H1 (cell line): Measurements from ENCODE around the gene CAVIN4. TPM values are rescaled to one million over a fixed set of nuclear protein-coding genes. Genes with fewer than 3 reads are reported as not detected.

Experiments used
- CTCF ChIA-PET: fragments of 300-600 bp; sonication (Branson Sonifier 250); formaldehyde crosslinking; loops from one replicate; lab custom pipeline; 2021; ENCODE audit not compliant: partially characterized antibody; lab: Charles Lee
- POLR2A ChIA-PET: fragments of 300-600 bp; sonication (Branson Sonifier 250); formaldehyde crosslinking; loops from one replicate; lab custom pipeline; 2021; ENCODE audit warnings: inconsistent platforms; ENCODE audit not compliant: partially characterized antibody; lab: Charles Lee
- DNase-seq, 2 experiments: peaks; one replicate each; pipeline versions ENCODE4 v3.0.0 to v3.0.0-alpha.2; 2010 to 2022; ENCODE audit warnings: low spot score in 2 of 2, low read depth in 1 of 2, mixed read lengths in 1 of 2
- FAIRE-seq: peaks from 2 replicates; lab custom pipeline; 2011; peaks lifted over from hg19 to GRCh38; lab: Jason Lieb, UNC
- H2AFZ ChIP-seq: 2 replicates; pipeline ENCODE4 v1.8.1; 2012; ENCODE audit warnings: low read length, inconsistent platforms
- H2AK5ac ChIP-seq: 2 replicates; pipeline ENCODE4 v1.6.1; 2013; ENCODE audit warnings: low read depth, low read length
- H2BK120ac ChIP-seq: replicated peaks from 2 replicates; pipeline ENCODE3; 2013; ENCODE audit warnings: low read depth, low read length, inconsistent platforms
- H2BK12ac ChIP-seq: 2 replicates; pipeline ENCODE4 v1.6.1; 2013; ENCODE audit warnings: low read depth, low read length
- H2BK15ac ChIP-seq: 2 replicates; pipeline ENCODE4 v1.6.1; 2013; ENCODE audit warnings: low read length
- H2BK20ac ChIP-seq: 2 replicates; pipeline ENCODE4 v1.6.1; 2013; ENCODE audit warnings: low read length
- H2BK5ac ChIP-seq: 2 replicates; pipeline ENCODE4 v1.6.1; 2013; ENCODE audit warnings: low read depth, low read length
- H3K14ac ChIP-seq: 2 replicates; pipeline ENCODE4 v1.6.1; 2013; ENCODE audit warnings: inconsistent platforms; ENCODE audit not compliant: insufficient read length
- H3K18ac ChIP-seq: 2 replicates; pipeline ENCODE4 v1.6.1; 2013; ENCODE audit warnings: low read length; ENCODE audit errors: extremely low read depth
- H3K23ac ChIP-seq: 2 replicates; pipeline ENCODE4 v1.6.1; 2013; ENCODE audit warnings: inconsistent platforms; ENCODE audit not compliant: insufficient read length
- H3K23me2 ChIP-seq: 2 replicates; pipeline ENCODE4 v1.6.1; 2013; ENCODE audit warnings: low read depth, low read length
- H3K27ac ChIP-seq: 2 replicates; pipeline ENCODE4 v1.6.1; 2011; ENCODE audit warnings: low read depth, low read length, inconsistent platforms
- H3K27me3 ChIP-seq, 4 experiments: replicated peaks in 1 of 4; 1 replicate in 1 of 4; 2 replicates in 3 of 4; pipeline versions ENCODE4 v1.6.1 to v1.8.1; 2011 to 2013; ENCODE audit warnings: low read length in 3 of 4, mild to moderate bottlenecking in 3 of 4, inconsistent platforms in 2 of 4, mixed read lengths in 2 of 4, moderate library complexity in 1 of 4; ENCODE audit not compliant: control insufficient read depth in 3 of 4, insufficient read depth in 3 of 4; ENCODE audit errors: extremely low read depth in 1 of 4
- H3K36me3 ChIP-seq, 4 experiments: 2 replicates each; pipeline versions ENCODE4 v1.6.1 to v1.8.1; 2011 to 2013; ENCODE audit warnings: mild to moderate bottlenecking in 4 of 4, low read length in 3 of 4, moderate library complexity in 2 of 4, control low read depth in 1 of 4, inconsistent platforms in 1 of 4; ENCODE audit not compliant: insufficient read depth in 4 of 4, control insufficient read depth in 2 of 4
- H3K4ac ChIP-seq: replicated peaks from 2 replicates; pipeline ENCODE3; 2013; ENCODE audit warnings: low read length, low read depth, mixed read lengths, inconsistent platforms; ENCODE audit not compliant: insufficient read length
- H3K4me1 ChIP-seq, 4 experiments: replicated peaks in 1 of 4; 1 replicate in 1 of 4; 2 replicates in 3 of 4; pipeline versions ENCODE4 v1.6.1 to v1.8.1; 2011 to 2013; ENCODE audit warnings: low read length in 3 of 4, inconsistent platforms in 2 of 4, mixed read lengths in 1 of 4; ENCODE audit not compliant: insufficient read depth in 4 of 4, control insufficient read depth in 3 of 4
- H3K4me2 ChIP-seq, 2 experiments: 2 replicates each; pipeline versions ENCODE4 v1.6.1 to v1.8.1; 2011 to 2013; ENCODE audit warnings: low read depth in 2 of 2, low read length in 2 of 2, control low read depth in 1 of 2, inconsistent platforms in 1 of 2, mild to moderate bottlenecking in 1 of 2; ENCODE audit not compliant: insufficient read depth in 1 of 2
- H3K4me3 ChIP-seq, 4 experiments: fragments of 200-600, 300-600 bp in 1 of 4; sonication (generic), shearing (Covaris generic), sonication (Bioruptor Twin) in 1 of 4; 2 replicates each; pipeline versions ENCODE4 v1.5.1 to v1.8.1; 2011 to 2016; ENCODE audit warnings: low read length in 4 of 4, low read depth in 3 of 4, control low read depth in 2 of 4, inconsistent platforms in 2 of 4, mild to moderate bottlenecking in 2 of 4, mixed read lengths in 1 of 4, moderate library complexity in 1 of 4; ENCODE audit not compliant: insufficient read depth in 2 of 4; ENCODE audit errors: extremely low read depth in 1 of 4
- H3K56ac ChIP-seq: replicated peaks from 2 replicates; pipeline ENCODE3; 2013; ENCODE audit warnings: low read depth, mild to moderate bottlenecking, mixed read lengths, low read length, inconsistent platforms; ENCODE audit not compliant: insufficient read length
- H3K79me1 ChIP-seq: 2 replicates; pipeline ENCODE4 v1.6.1; 2013; ENCODE audit warnings: low read depth, low read length, control low read depth
- H3K79me2 ChIP-seq, 2 experiments: 2 replicates each; pipeline versions ENCODE4 v1.6.1 to v1.8.1; 2012 to 2013; ENCODE audit warnings: low read length in 2 of 2, mild to moderate bottlenecking in 2 of 2, inconsistent platforms in 1 of 2; ENCODE audit not compliant: insufficient read depth in 2 of 2, control insufficient read depth in 1 of 2
- H3K9ac ChIP-seq, 4 experiments: replicated peaks in 1 of 4; 1 replicate in 1 of 4; 2 replicates in 3 of 4; pipeline versions ENCODE4 v1.6.1 to v1.8.1; 2011 to 2013; ENCODE audit warnings: low read depth in 3 of 4, low read length in 3 of 4, control low read depth in 2 of 4, mild to moderate bottlenecking in 2 of 4, moderate library complexity in 2 of 4, inconsistent platforms in 1 of 4; ENCODE audit errors: extremely low read depth in 1 of 4
- H3K9me3 ChIP-seq, 2 experiments: 2 replicates each; pipeline versions ENCODE4 v1.6.1 to v1.8.1; 2012 to 2013; ENCODE audit warnings: mild to moderate bottlenecking in 2 of 2, moderate library complexity in 2 of 2, control low read depth in 1 of 2, inconsistent platforms in 1 of 2, low read depth in 1 of 2, low read length in 1 of 2, mixed read lengths in 1 of 2; ENCODE audit not compliant: insufficient read depth in 2 of 2
- H4K20me1 ChIP-seq, 2 experiments: replicated peaks in 1 of 2; 2 replicates each; pipeline versions ENCODE3 to v1.8.1; 2011 to 2013; ENCODE audit warnings: inconsistent platforms in 2 of 2, low read length in 2 of 2, mild to moderate bottlenecking in 1 of 2; ENCODE audit not compliant: insufficient read depth in 2 of 2, control insufficient read depth in 1 of 2
- H4K5ac ChIP-seq: 2 replicates; pipeline ENCODE4 v1.6.1; 2013; ENCODE audit warnings: low read length, low read depth, mixed read lengths, inconsistent platforms; ENCODE audit not compliant: insufficient read length
- H4K8ac ChIP-seq: 2 replicates; pipeline ENCODE4 v1.8.0; 2013; ENCODE audit warnings: mild to moderate bottlenecking, moderate library complexity, low read length, inconsistent platforms; ENCODE audit not compliant: insufficient read depth; ENCODE audit errors: extremely low read depth
- H4K91ac ChIP-seq: replicated peaks from 2 replicates; pipeline ENCODE3; 2013; ENCODE audit warnings: low read length, mixed read lengths, inconsistent platforms; ENCODE audit not compliant: insufficient read length
- CBX8 ChIP-seq: fragments of 300-800, 300-1000 bp; sonication (generic); IDR thresholded peaks from 2 replicates; pipeline ENCODE4 v1.7.1; 2016; ENCODE audit warnings: low read depth, low read length, borderline replicate concordance
- CTCF ChIP-seq, 3 experiments: IDR thresholded peaks; 1 replicate in 2 of 3; 2 replicates in 1 of 3; pipeline versions ENCODE4 v1.5.1 to v1.6.1; 2011; ENCODE audit warnings: low read length in 3 of 3, mild to moderate bottlenecking in 3 of 3, inconsistent platforms in 2 of 3, low read depth in 1 of 3, moderate library complexity in 1 of 3; ENCODE audit not compliant: insufficient read depth in 1 of 3; ENCODE audit errors: control extremely low read depth in 1 of 3
- HDAC2 ChIP-seq, 2 experiments: fragments of 300-600 bp in 1 of 2; sonication (generic) in 1 of 2; IDR thresholded peaks; 2 replicates each; pipeline ENCODE4 v1.6.1; 2011 to 2012; ENCODE audit warnings: low read depth in 2 of 2, low read length in 2 of 2, mild to moderate bottlenecking in 2 of 2, moderate library complexity in 2 of 2, borderline replicate concordance in 1 of 2, inconsistent platforms in 1 of 2
- KDM5A ChIP-seq: fragments of 200-600 bp; IDR thresholded peaks from 2 replicates; pipeline ENCODE4 v1.7.1; 2012; ENCODE audit warnings: mild to moderate bottlenecking, low read length, inconsistent platforms, mixed read lengths
- NRF1 ChIP-seq: IDR thresholded peaks from 2 replicates; pipeline ENCODE4 v1.6.1; 2011; ENCODE audit warnings: mild to moderate bottlenecking, low read depth, low read length, improper control_type of control experiment
- POLR2A ChIP-seq, 2 experiments: IDR thresholded peaks; 1 replicate in 1 of 2; 2 replicates in 1 of 2; pipeline ENCODE4 v1.6.1; 2011; ENCODE audit warnings: low read depth in 2 of 2, low read length in 2 of 2, mild to moderate bottlenecking in 2 of 2; ENCODE audit errors: control extremely low read depth in 1 of 2
- POU5F1 ChIP-seq: IDR thresholded peaks from 2 replicates; pipeline ENCODE4 v1.6.1; 2011; ENCODE audit warnings: low read depth, mild to moderate bottlenecking, low read length, moderate library complexity
- RAD21 ChIP-seq, 2 experiments: IDR thresholded peaks in 1 of 2; conservative IDR thresholded peaks in 1 of 2; 2 replicates each; pipeline ENCODE4 v1.6.1; 2011; ENCODE audit warnings: low read depth in 2 of 2, low read length in 2 of 2, improper control_type of control experiment in 1 of 2, inconsistent platforms in 1 of 2, mild to moderate bottlenecking in 1 of 2, moderate library complexity in 1 of 2
- SIX5 ChIP-seq: IDR thresholded peaks from 2 replicates; pipeline ENCODE4 v1.6.1; 2011; ENCODE audit warnings: mild to moderate bottlenecking, low read depth, low read length
- SP1 ChIP-seq: IDR thresholded peaks from 2 replicates; pipeline ENCODE4 v1.6.1; 2011; ENCODE audit warnings: low read depth, low read length
- WGBS, 2 experiments: shearing (Covaris generic) in 1 of 2; methylation state at CpG; one replicate each; pipeline versions ENCODE4 v1.1.6 to v1.1.7; 2013 to 2015; ENCODE audit warnings: low lambda C conversion rate in 2 of 2, mixed read lengths in 2 of 2, inconsistent platforms in 1 of 2, low coverage in 1 of 2, missing lambda C conversion rate in 1 of 2; ENCODE audit not compliant: insufficient replicate concordance in 2 of 2, insufficient coverage in 1 of 2, insufficient read length in 1 of 2; ENCODE audit errors: extremely low coverage in 1 of 2, missing lambda C conversion rate in 1 of 2; 5-methylcytosine and 5-hydroxymethylcytosine counted together
- polyA plus RNA-seq, 7 experiments: library from polyadenylated mRNA; depleted of rRNA in 3 of 7; stranded (reverse) in 5 of 7; unstranded in 2 of 7; fragments of >200 nt in 5 of 7; fragments of 200-250 nt in 2 of 7; gene quantifications; 1 replicate in 5 of 7; 2 replicates in 1 of 7; 4 replicates in 1 of 7; pipeline versions ENCODE4 v1.2.1 to v1.2.3, GENCODE V29; 2011 to 2013; ENCODE audit warnings: missing spikeins in 2 of 7, mixed read lengths in 2 of 7
- total RNA-seq: library from RNA; stranded (reverse); fragmentation: NEBNext Ultra II Directional; extraction: Animal tissue kit (Norgen Biotek cat#: 25700); gene quantifications from 2 replicates; pipeline ENCODE4 v1.2.1, GENCODE V29; 2021

CAVIN4 gene
- total and polyA plus RNA-seq, 2 of the 8 experiments (the other 6 are each of a cell fraction or from before 2014, with no cell fraction given): 2.3 to 9.1 TPM

- CTCF ChIA-PET: interaction anchor here (0.6 to 6.4 kb wide), 12 partner anchors 9 to 751 kb away, joined by 3 to 49 read pairs (median 3); no protein-coding TSS in a partner anchor
- H3K27ac ChIP-seq: peak overlapping the region; percentile 58; the same call in 1 of the 2 replicates
- peak; percentile 50 to 67 for DNase-seq
- no peak overlapping the region for H4K5ac ChIP-seq
- H3K14ac ChIP-seq: no peak overlapping the region
- 0 out of 2 replicates have a peak overlapping the region, but pooled peaks have one; percentile 26 for H3K18ac ChIP-seq
- H3K27me3 ChIP-seq: no peaks in the 10 kb centered on the region
- H2BK5ac ChIP-seq: peak overlapping the region; percentile 73
- H3K9ac ChIP-seq: no peak overlapping the region
- H2BK120ac ChIP-seq: no peak overlapping the region
- H4K8ac ChIP-seq: no peak overlapping the region
- no peak overlapping the region for H2BK20ac ChIP-seq
- peaks cover 1% of the 10 kb centered on the region for H3K23me2 ChIP-seq
- peak overlapping the region; percentile 65; the same call in 1 of the 2 replicates for H2BK15ac ChIP-seq
- H2BK12ac ChIP-seq: peak overlapping the region; percentile 91
- H3K56ac ChIP-seq: no peak overlapping the region
- H4K20me1 ChIP-seq: no peaks in the 10 kb centered on the region
- peak overlapping the region; percentile 95 for H2AFZ ChIP-seq
- no peaks in the 10 kb centered on the region for H3K79me1 ChIP-seq
- H3K36me3 ChIP-seq: no peaks in the 10 kb centered on the region
- no peak overlapping the region for H2AK5ac ChIP-seq
- H3K4ac ChIP-seq: no peak overlapping the region
- peak; percentile 55 for FAIRE-seq
- no peaks in the 10 kb centered on the region for H3K9me3 ChIP-seq
- H3K4me3 ChIP-seq: peak overlapping the region in 1 of 4 experiments; percentile 22; a peak in 1 of 8 replicates
- peaks cover 3 to 18% (median 8%) of the 10 kb centered on the region in 4 experiments for H3K4me1 ChIP-seq
- 35% methylated on average over 6 of the region's 6 CpGs; no CpG with 5 or more reads in 1 of the 2 experiments for WGBS, 2 experiments
- H3K79me2 ChIP-seq: no peaks in the 10 kb centered on the region
- peak overlapping the region; percentile 34 to 52 for H3K4me2 ChIP-seq
- H3K23ac ChIP-seq: no peak overlapping the region
- H4K91ac ChIP-seq: peak overlapping the region; percentile 65
- POLR2A ChIA-PET: interaction anchor here (0.6 to 1.2 kb wide), 3 partner anchors 35 to 196 kb away, joined by 3 to 4 read pairs (median 4); no protein-coding TSS in a partner anchor
- TF ChIP-seq SP1 (0 out of 2 replicates have a peak, but pooled peaks have one; percentile 14), NRF1 (no peak), SIX5 (no peak), POLR2A (IDR thresholded peaks at IDR 0.05; ENCODE audit: control extremely low read depth in 1 of 2, low read depth in 2 of 2, low read length in 2 of 2) (no peak), CBX8 (no peak), KDM5A (no peak), CTCF (IDR thresholded peaks at IDR 0.05; ENCODE audit: control extremely low read depth in 1 of 3, insufficient read depth in 1 of 3, low read depth in 1 of 3, low read length in 3 of 3) (peak; percentile 15 to 58 (median 17); a peak in 3 of 4 replicates), POU5F1 (no peak), RAD21 (IDR thresholded peaks at IDR 0.05 in 1 of 2, conservative IDR thresholded peaks at IDR 0.05 in 1 of 2; ENCODE audit: low read depth in 2 of 2, low read length in 2 of 2) (peak; percentile 18 to 33; a peak in 3 of 4 replicates), HDAC2 (IDR thresholded peaks at IDR 0.05; ENCODE audit: borderline replicate concordance in 1 of 2, low read depth in 2 of 2, low read length in 2 of 2) (no peak)
These were observed 59.9 kb downstream of the CAVIN4 start for GRCh38 chr9:100637787-100638186.
